GM19455 (cell line): ENCODE data around the gene HEXD.

Source experiments
- ATAC-seq: cut with Tn5 transposase; IDR thresholded peaks from one replicate; pipeline ENCODE4 v1.9.1; 2021; ENCODE audit not compliant: unreplicated experiment

Gene HEXD

DNA sequence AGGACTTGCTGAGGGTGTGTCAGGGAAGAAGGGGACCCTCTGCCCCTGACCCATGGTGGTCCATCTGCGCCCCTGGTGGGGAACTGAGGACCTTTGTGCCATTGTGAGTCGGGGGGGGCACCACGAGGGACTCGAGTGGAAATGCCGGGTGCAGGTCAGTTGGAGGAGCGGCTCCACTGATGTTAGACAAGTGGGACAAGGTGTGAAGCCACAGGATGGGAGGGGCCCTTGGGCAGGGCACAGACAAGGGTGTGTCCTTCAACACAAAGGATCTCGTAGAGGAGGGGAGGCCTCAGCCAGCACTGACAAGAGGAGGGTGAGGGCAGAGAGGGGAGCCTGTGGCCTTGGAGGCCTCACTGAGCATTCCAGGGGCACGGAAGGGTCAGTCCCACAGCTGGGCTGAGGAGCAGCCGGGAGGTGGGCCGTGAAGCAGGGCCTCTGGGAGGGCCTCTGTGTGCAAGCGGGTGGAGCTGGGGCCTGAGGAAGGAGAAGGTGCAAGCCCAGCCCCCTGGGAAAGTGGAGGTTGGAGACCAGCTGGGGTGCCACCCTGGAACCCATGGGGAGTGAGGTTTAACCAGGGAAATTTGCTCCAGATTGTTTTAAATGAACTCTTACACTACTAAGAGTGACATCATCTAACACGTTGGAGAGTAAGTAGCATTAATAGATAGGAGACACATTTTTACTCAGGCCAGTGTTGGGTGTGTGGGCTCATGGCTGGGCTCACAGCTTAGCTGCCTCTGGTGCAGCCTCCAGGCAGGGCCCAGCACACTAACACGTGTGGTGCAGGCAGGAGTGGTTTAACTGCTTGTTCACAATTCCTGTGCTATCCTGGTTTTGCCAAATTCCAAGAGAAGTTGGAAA lies 68.3 kb downstream of the HEXD start:
- no peak for ATAC-seq

DNA sequence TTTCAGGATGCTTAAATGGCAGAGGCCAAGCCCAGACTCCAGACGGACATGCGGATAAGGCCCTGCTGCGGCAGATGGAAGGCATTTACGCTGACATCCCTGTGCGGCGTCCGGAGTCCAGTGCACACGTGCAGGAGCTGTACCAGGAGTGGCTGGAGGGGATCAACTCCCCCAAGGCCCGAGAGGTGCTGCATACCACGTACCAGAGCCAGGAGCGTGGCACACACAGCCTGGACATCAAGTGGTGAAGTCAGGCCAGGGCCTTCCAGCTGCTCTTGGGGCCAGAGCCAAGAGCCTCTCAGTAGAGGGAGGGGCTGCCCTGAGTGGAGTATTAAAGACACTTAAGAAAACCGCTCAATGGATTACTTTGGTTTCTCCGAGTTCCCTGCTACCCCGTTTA lies 69.8 kb downstream of the HEXD start:
- no peak for ATAC-seq

- ATAC-seq, result no peak
Measured at GRCh38 chr17:82489117-82489516, 71.0 kb downstream of the HEXD start.

- ATAC-seq, result no peak
Measured at GRCh38 chr17:82489851-82490511, 71.8 kb downstream of the HEXD start.

- no peak for ATAC-seq
Measured at GRCh38 chr17:82490512-82491195, 72.5 kb downstream of the HEXD start.

DNA sequence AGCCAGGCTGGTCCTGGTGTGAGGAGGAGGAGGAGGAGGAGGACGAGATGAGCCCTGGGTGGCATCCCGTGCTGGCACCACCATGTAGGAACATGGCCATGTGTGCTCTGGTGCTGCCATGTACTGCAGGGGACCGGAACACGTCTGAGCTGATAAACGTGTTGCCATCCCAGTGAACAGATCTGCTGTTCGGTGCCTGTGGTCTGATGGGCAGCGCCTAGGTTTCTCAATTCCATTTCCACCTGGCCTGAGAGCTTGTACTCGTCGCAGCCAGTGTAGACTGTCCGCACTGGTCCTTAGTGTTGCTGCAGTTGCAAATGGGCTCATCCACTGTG lies 73.0 kb downstream of the HEXD start:
- ATAC-seq, result no peak

DNA sequence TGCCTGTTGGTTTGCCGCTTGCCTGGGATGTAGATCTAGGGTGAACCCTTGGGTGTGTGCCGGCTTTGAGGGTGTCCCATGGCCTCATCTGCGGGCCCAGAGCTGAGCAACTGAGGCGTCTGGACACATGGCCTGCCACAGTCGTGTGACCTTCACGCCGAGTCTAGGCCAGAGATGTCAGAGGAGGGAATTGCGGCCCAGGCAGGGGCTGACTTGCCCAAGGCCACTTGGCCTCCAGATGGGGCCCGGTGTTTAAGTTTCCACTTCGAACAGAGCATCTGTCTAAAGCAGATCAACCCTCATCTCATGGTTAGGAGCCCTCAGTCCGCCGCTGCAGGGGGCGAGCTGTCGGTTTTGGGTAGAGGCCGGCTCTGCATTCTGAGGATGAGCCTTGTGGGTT lies 73.4 kb downstream of the HEXD start:
- ATAC-seq, result no peak
